GF-D8 (cell line): ENCODE measurements around the gene SPATA2L.

Experiments used
- DNase-seq: peaks from one replicate; lab custom pipeline; 2025; lab: John Stamatoyannopoulos, UW

SPATA2L gene

GRCh38 chr16:89729293-89729692 is 27.8 kb upstream of the SPATA2L start:
- no peak for DNase-seq

GRCh38 chr16:89727406-89728120 is 26.1 kb upstream of the SPATA2L start:
- DNase-seq: no peak

- no peak for DNase-seq
Measured at GRCh38 chr16:89723279-89724250, 22.1 kb upstream of the SPATA2L start.

- DNase-seq: peak; percentile 86
Measured at GRCh38 chr16:89722392-89723278, 21.1 kb upstream of the SPATA2L start.

GRCh38 chr16:89721546-89722391 is 20.3 kb upstream of the SPATA2L start:
- peak; percentile 70 for DNase-seq

- peak; percentile 11 for DNase-seq
Measured at GRCh38 chr16:89720813-89721545, 19.5 kb upstream of the SPATA2L start, which contains the start of the genes VPS9D1 and ZNF276. Gene VPS9D1, minus strand, starts transcription at chr16:89720898. Its CDS starts 37 bp downstream, at chr16:89720861. Gene ZNF276, plus strand, starts transcription at chr16:89721537. Its CDS starts 104 bp downstream, at chr16:89721641.

- DNase-seq: no peak
Measured at GRCh38 chr16:89720551-89720812, 19.0 kb upstream of the SPATA2L start.

- no peak for DNase-seq
Measured at GRCh38 chr16:89717688-89718505, 16.4 kb upstream of the SPATA2L start.

GRCh38 chr16:89716916-89717687 is 15.6 kb upstream of the SPATA2L start:
- DNase-seq: no peak

- DNase-seq: no peak
Measured at GRCh38 chr16:89716493-89716892, 15.0 kb upstream of the SPATA2L start.

- DNase-seq: no peak
Measured at GRCh38 chr16:89712274-89712781, 10.8 kb upstream of the SPATA2L start.

GRCh38 chr16:89711601-89712273 is 10.2 kb upstream of the SPATA2L start:
- peak; percentile 18 for DNase-seq

- DNase-seq: no peak
Measured at GRCh38 chr16:89710709-89711564, 9.4 kb upstream of the SPATA2L start.

- DNase-seq: no peak
Measured at GRCh38 chr16:89709716-89710432, 8.4 kb upstream of the SPATA2L start.

- no peak for DNase-seq
Measured at GRCh38 chr16:89709166-89709565, 7.7 kb upstream of the SPATA2L start.

- DNase-seq: no peak
Measured at GRCh38 chr16:89708481-89708931, 7.0 kb upstream of the SPATA2L start.
